HepG2 (cell line): Measurements from ENCODE around the gene CYP2A6. TPM values are rescaled to one million over a fixed set of nuclear protein-coding genes. Genes with fewer than 3 reads are reported as not detected.
"Not testable (repeated sequence)": the region's sequence is repeated elsewhere in the genome, so short reads cannot be mapped to it uniquely, and the experiment has no call there.

Source experiments
- ATAC-seq: fragments of 200-7000 bp; cut with Tn5 transposase; 3 replicates; pipeline ENCODE4 v1.9.1; 2020; ENCODE audit warnings: mild to moderate bottlenecking, moderate library complexity
- BruUV-seq: library from RNA; stranded (reverse); fragments of 400-500 nt; replicated peaks from 2 replicates; lab custom pipeline; 2021; lab: Mats Ljungman, UMichigan
- CTCF ChIA-PET: fragments of 300-600 bp; formaldehyde crosslinking; extraction: SDS; loops from one replicate; lab custom pipeline; 2021; ENCODE audit warnings: low total read pairs, inconsistent platforms, low intra/inter-chr PET ratio; lab: Yijun Ruan, JAX
- POLR2A ChIA-PET: fragments of 350-600 bp; sonication (Branson Sonifier 250); formaldehyde crosslinking; loops from one replicate; lab custom pipeline; 2020; ENCODE audit warnings: antibody characterized with exemption, inconsistent platforms; lab: Yijun Ruan, JAX
- DNase-seq: peaks from one replicate; pipeline ENCODE4 v3.0.0-alpha.2; 2015; ENCODE audit warnings: low spot score
- FAIRE-seq: peaks from 3 replicates; lab custom pipeline; 2011; peaks lifted over from hg19 to GRCh38; lab: Jason Lieb, UNC
- H2AFZ ChIP-seq: one replicate; pipeline ENCODE4 v1.6.1; 2011; ENCODE audit warnings: low read length, inconsistent platforms
- H3K27ac ChIP-seq: fragments of 300-600 bp; 3 replicates; pipeline ENCODE4 v1.8.0; 2011; ENCODE audit warnings: mixed run types, mild to moderate bottlenecking, mixed read lengths, low read length, inconsistent platforms; ENCODE audit not compliant: insufficient read depth; ENCODE audit errors: extremely low read length
- H3K27me3 ChIP-seq, 2 experiments: fragments of 200-600 bp in 1 of 2; 2 replicates in 1 of 2; 3 replicates in 1 of 2; pipeline versions ENCODE4 v1.6.0 to v1.8.0; 2011; ENCODE audit warnings: low read length in 2 of 2, mild to moderate bottlenecking in 2 of 2, moderate library complexity in 2 of 2, inconsistent platforms in 1 of 2; ENCODE audit not compliant: insufficient read depth in 2 of 2, control insufficient read depth in 1 of 2
- H3K36me3 ChIP-seq, 2 experiments: fragments of 200-600 bp in 1 of 2; replicated peaks in 1 of 2; 2 replicates in 1 of 2; 3 replicates in 1 of 2; pipeline versions ENCODE4 v1.5.1 to v1.8.0; 2011; ENCODE audit warnings: low read length in 2 of 2, inconsistent platforms in 1 of 2; ENCODE audit not compliant: insufficient read depth in 2 of 2, control insufficient read depth in 1 of 2
- H3K4me1 ChIP-seq: 2 replicates; pipeline ENCODE4 v1.5.1; 2012; ENCODE audit warnings: low read length, inconsistent platforms; ENCODE audit not compliant: insufficient read depth
- H3K4me2 ChIP-seq: 2 replicates; pipeline ENCODE4 v1.6.0; 2011; ENCODE audit warnings: low read depth, low read length, inconsistent platforms
- H3K4me3 ChIP-seq, 3 experiments: fragments of 200-600 bp in 1 of 3; sonication (generic), shearing (Covaris generic) in 1 of 3; replicated peaks in 1 of 3; 2 replicates each; pipeline ENCODE4 v1.5.1; 2011 to 2016; ENCODE audit warnings: low read length in 3 of 3, inconsistent platforms in 2 of 3, low read depth in 2 of 3, mild to moderate bottlenecking in 2 of 3, control low read depth in 1 of 3, mixed read lengths in 1 of 3; ENCODE audit not compliant: insufficient read depth in 1 of 3
- H3K79me2 ChIP-seq: one replicate; pipeline ENCODE4 v1.6.1; 2011; ENCODE audit warnings: low read length, inconsistent platforms; ENCODE audit not compliant: insufficient read depth
- H3K9ac ChIP-seq: 2 replicates; pipeline ENCODE4 v1.6.0; 2011; ENCODE audit warnings: mild to moderate bottlenecking, low read depth, low read length, inconsistent platforms; ENCODE audit not compliant: insufficient read depth
- H3K9me3 ChIP-seq: 2 replicates; pipeline ENCODE4 v1.5.1; 2012; ENCODE audit warnings: mild to moderate bottlenecking, low read length
- H4K20me1 ChIP-seq: 2 replicates; pipeline ENCODE4 v1.6.0; 2011; ENCODE audit warnings: inconsistent platforms, mild to moderate bottlenecking, low read length, moderate library complexity; ENCODE audit not compliant: insufficient read depth
- E2F1 ChIP-seq: sonication (generic); formaldehyde crosslinking; IDR thresholded peaks from 2 replicates; pipeline ENCODE4 v1.5.0; 2020; ENCODE audit warnings: missing genetic modification reagents
- FOSL1 ChIP-seq: sonication (generic); formaldehyde crosslinking; IDR thresholded peaks from 2 replicates; pipeline ENCODE4 v1.9.0; 2021; ENCODE audit warnings: missing genetic modification reagents, borderline replicate concordance
- HMG20B ChIP-seq: conservative IDR thresholded peaks from 2 replicates; pipeline ENCODE4 v1.6.1; 2016; ENCODE audit warnings: missing genetic modification reagents, missing compliant biosample characterization
- NFRKB ChIP-seq: fragments of 450-650 bp; IDR thresholded peaks from 2 replicates; pipeline ENCODE4 v1.6.1; 2017
- RNF219 ChIP-seq: sonication (generic); formaldehyde crosslinking; IDR thresholded peaks from 2 replicates; pipeline ENCODE4 v1.5.0; 2020; ENCODE audit warnings: mild to moderate bottlenecking, missing genetic modification reagents
- SKIL ChIP-seq: sonication (generic); formaldehyde crosslinking; IDR thresholded peaks from 2 replicates; pipeline ENCODE4 v1.8.0; 2022; ENCODE audit warnings: missing genetic modification reagents, mild to moderate bottlenecking, moderate library complexity, borderline replicate concordance
- ZNF20 ChIP-seq: sonication (generic); formaldehyde crosslinking; IDR thresholded peaks from 2 replicates; pipeline ENCODE4 v1.4.0; 2020; ENCODE audit warnings: mild to moderate bottlenecking, moderate library complexity, missing genetic modification reagents
- ZNF782 ChIP-seq: sonication (generic); formaldehyde crosslinking; IDR thresholded peaks from 2 replicates; pipeline ENCODE4 v1.4.0; 2020; ENCODE audit warnings: missing genetic modification reagents, mild to moderate bottlenecking, borderline replicate concordance
- WGBS: methylation state at CpG from one replicate; pipeline ENCODE4 v1.1.6; 2017; ENCODE audit warnings: low lambda C conversion rate; 5-methylcytosine and 5-hydroxymethylcytosine counted together
- in situ Hi-C: cut with HindIII; loops from 2 replicates; pipeline ENCODE4 v1.10.0; 2017; ENCODE audit warnings: low pct_unique_long_range_greater_than_20kb; ENCODE audit not compliant: extremely low pct_ligation_motif_present
- intact Hi-C: fragments of 100-400 bp; cut with micrococcal nuclease; formaldehyde crosslinking; loops from one replicate; pipeline ENCODE4 v1.10.0; 2022; ENCODE audit not compliant: unreplicated experiment
- polyA plus RNA-seq, 8 experiments: library from polyadenylated mRNA; depleted of rRNA in 3 of 8; stranded (reverse) in 7 of 8; unstranded in 1 of 8; fragments of >200 nt; fragmentation: Illumina TruSeq in 4 of 8; extraction: Trizol in 4 of 8; gene quantifications; 2 replicates each; pipeline versions ENCODE4 v1.2.1 to v1.2.3, GENCODE V29; 2011 to 2016; ENCODE audit warnings: low read depth in 4 of 8, missing spikeins in 1 of 8, mixed read lengths in 1 of 8; ENCODE audit not compliant: insufficient read depth in 1 of 8
- total RNA-seq, 5 experiments: library from RNA; depleted of rRNA; stranded (reverse); fragments of >200 nt; fragmentation: Illumina TruSeq; extraction: Trizol; gene quantifications; 2 replicates each; pipeline ENCODE4 v1.2.3, GENCODE V29; 2016; ENCODE audit warnings: low read depth in 1 of 5

Gene CYP2A6
- total and polyA plus RNA-seq, 2 of the 13 experiments (the other 11 are each of a cell fraction or from before 2014, with no cell fraction given) = not detected

GRCh38 chr19:40888191-40888590, 37.9 kb upstream of the CYP2A6 start:
- no peak for ATAC-seq
- no peaks in the 10 kb centered on the region for H3K4me1 ChIP-seq
- H4K20me1 ChIP-seq = no peaks in the 10 kb centered on the region
- WGBS = 20% methylated on average over 4 of the region's 4 CpGs
- no peak overlapping the region for H3K27ac ChIP-seq
- H3K9me3 ChIP-seq = no peaks in the 10 kb centered on the region
- no peak overlapping the region for H3K4me3 ChIP-seq
- no peak for FAIRE-seq
- H3K79me2 ChIP-seq = no peaks in the 10 kb centered on the region
- DNase-seq = no peak
- no peak overlapping the region for H2AFZ ChIP-seq
- no peaks in the 10 kb centered on the region for H3K36me3 ChIP-seq
- ChIA-PET CTCF (no interaction called here), POLR2A (no interaction called here)
- no TSS peak for BruUV-seq
- in situ Hi-C loops = no loop called here
- H3K27me3 ChIP-seq = peaks cover 3 to 14% of the 10 kb centered on the region in 2 experiments; a peak in 3 of 5 replicates
- intact Hi-C loops = no loop called here
- no peak for TF ChIP-seq RNF219 (CRISPR knock-in tag)
- no peak for TF ChIP-seq HMG20B
- TF ChIP-seq SKIL = no peak
- TF ChIP-seq ZNF20 (CRISPR knock-in tag) = no peak
- TF ChIP-seq FOSL1 (CRISPR knock-in tag) = no peak
- TF ChIP-seq NFRKB = no peak
- TF ChIP-seq E2F1 = no peak
- TF ChIP-seq ZNF782 = no peak
- H3K9ac ChIP-seq = no peak overlapping the region
- no peak overlapping the region for H3K4me2 ChIP-seq

- H3K4me1 ChIP-seq, BruUV-seq, H3K27ac ChIP-seq, H3K9me3 ChIP-seq, H3K4me2 ChIP-seq, DNase-seq, ATAC-seq, CTCF ChIA-PET, H3K27me3 ChIP-seq, in situ Hi-C loops, H4K20me1 ChIP-seq, H3K9ac ChIP-seq, H2AFZ ChIP-seq, intact Hi-C loops, POLR2A ChIA-PET, H3K36me3 ChIP-seq, H3K79me2 ChIP-seq, H3K4me3 ChIP-seq: not testable (repeated sequence)
- WGBS = no CpG with 5 or more reads among the region's 1 CpG
- FAIRE-seq = peak; percentile 4
These were observed 34.1 kb upstream of the CYP2A6 start for GRCh38 chr19:40884187-40884931.
